ENCODE data around the gene OR1L8.

The OR1L8 gene

DNA sequence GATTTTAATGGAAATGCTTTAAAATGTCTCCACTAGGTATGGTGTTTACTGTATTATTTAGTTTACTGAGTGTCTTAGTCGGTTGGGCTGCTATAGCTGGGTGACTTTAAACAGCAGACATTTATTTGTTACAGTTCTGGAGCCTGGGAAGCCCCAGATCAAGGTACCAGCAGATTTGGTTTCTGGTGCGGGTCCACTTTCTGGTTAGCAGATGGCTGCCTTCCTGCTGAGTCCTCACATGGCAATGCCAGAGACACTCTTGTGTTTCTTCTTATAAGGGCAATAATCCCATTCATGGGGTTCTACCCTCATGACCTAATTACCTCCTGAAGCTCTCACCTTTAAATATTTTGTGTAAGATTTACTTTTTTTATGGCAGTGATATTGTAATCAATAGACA lies 65.0 kb downstream of the OR1L8 start:
- peak; percentile 83 for DNase-seq (ENCODE audit: low spot score)
